Activated CD8-positive, alpha-beta T cell treated with anti-CD3 and anti-CD28 coated beads, Interleukin-2, amount 10 ng/mL, durations not matched to agents 7 days and 5 days (primary cell): Measurements from ENCODE around the gene CDK2. TPM values are rescaled to one million over a fixed set of nuclear protein-coding genes. Genes with fewer than 3 reads are reported as not detected.
"Not testable (repeated sequence)": the region's sequence is repeated elsewhere in the genome, so short reads cannot be mapped to it uniquely, and the experiment has no call there.

Source experiments
- ATAC-seq: fragments of 150-1000 bp; cut with Tn5 transposase; one replicate; pipeline ENCODE4 v1.10.0; 2021; ENCODE audit warnings: moderate library complexity
- CTCF ChIA-PET: fragments of 350-600 bp; sonication (Branson Sonifier 250); formaldehyde crosslinking; loops from one replicate; lab custom pipeline; 2021; ENCODE audit warnings: antibody characterized with exemption; lab: Charles Lee
- POLR2A ChIA-PET: fragments of 350-600 bp; sonication (Branson Sonifier 250); formaldehyde crosslinking; loops from one replicate; lab custom pipeline; 2021; ENCODE audit warnings: antibody characterized with exemption; lab: Charles Lee
- DNase-seq: peaks from one replicate; pipeline ENCODE4 v3.0.0-alpha.2; 2020
- H3K27ac Mint-ChIP-seq: one replicate; pipeline ENCODE4 v1.8.0; 2021; ENCODE audit warnings: mild to moderate bottlenecking, mixed read lengths
- H3K27me3 Mint-ChIP-seq: one replicate; pipeline ENCODE4 v1.8.0; 2021; ENCODE audit warnings: low read depth, mixed read lengths
- H3K36me3 Mint-ChIP-seq: one replicate; pipeline ENCODE4 v1.8.0; 2021; ENCODE audit warnings: low read depth, mixed read lengths
- H3K4me1 Mint-ChIP-seq: one replicate; pipeline ENCODE4 v1.8.0; 2021; ENCODE audit warnings: low read depth, mixed read lengths
- H3K4me3 Mint-ChIP-seq: one replicate; pipeline ENCODE4 v1.8.0; 2021; ENCODE audit warnings: mild to moderate bottlenecking, mixed read lengths
- H3K9me3 Mint-ChIP-seq: one replicate; pipeline ENCODE4 v1.8.0; 2022; ENCODE audit warnings: mixed read lengths; ENCODE audit not compliant: insufficient read depth
- total RNA-seq, 2 experiments: library from RNA; stranded (reverse); gene quantifications; one replicate each; pipeline ENCODE4 v1.2.3, GENCODE V29; 2021

The CDK2 gene
- total RNA-seq, 2 experiments from 2014 or later = 128 to 130 TPM

- Mint-ChIP-seq H3K36me3 (peaks cover 30% of the 10 kb centered on the region), H3K27ac (peak within 1 kb of the TSS; percentile 58), H3K27me3 (no peaks in the 10 kb centered on the region), H3K9me3 (no peaks in the 10 kb centered on the region), H3K4me3 (peak within 1 kb of the TSS; percentile 76), H3K4me1 (peaks cover 37% of the 10 kb centered on the region)
- CTCF ChIA-PET = interaction anchor here (0.8 to 5.3 kb wide), 39 partner anchors 9 to 267 kb away, joined by 3 to 109 read pairs (median 6); partner anchors contain the start of genes ESYT1, IKZF4, ORMDL2 and PA2G4
- ATAC-seq (peak; percentile 73), DNase-seq (peak; percentile 63)
- POLR2A ChIA-PET = interaction anchor here (0.7 to 2.5 kb wide), 11 partner anchors 11 to 258 kb away, joined by 3 to 10 read pairs (median 4); partner anchors contain the start of genes PA2G4 and RAB5B
Measured at GRCh38 chr12:55996715-55997534, 30.3 kb downstream of the CDK2 start, which contains the start of gene SUOX. Gene SUOX, plus strand, starts transcription at chr12:55997276. Its CDS starts 4,946 bp downstream, at chr12:56002222.

DNA sequence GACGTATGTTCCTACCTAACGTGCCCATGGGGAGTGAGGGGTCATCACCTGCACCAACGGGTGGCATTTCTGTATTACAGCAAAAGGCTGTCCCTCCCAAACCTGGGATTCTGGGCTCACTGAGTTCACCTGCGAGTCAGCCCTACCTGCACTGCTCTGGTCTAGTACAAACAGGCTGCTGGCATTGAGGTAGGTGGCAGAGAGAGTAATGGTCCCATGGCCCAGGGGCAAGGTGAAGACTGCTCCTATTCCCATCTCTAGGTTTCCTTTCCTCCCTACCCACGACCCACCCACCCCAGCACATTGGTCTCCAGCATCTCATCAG is 30.9 kb downstream of the CDK2 start:
- no peaks in the 10 kb centered on the region for H3K27me3 Mint-ChIP-seq
- H3K36me3 Mint-ChIP-seq = peaks cover 25% of the 10 kb centered on the region
- ChIA-PET POLR2A (interaction anchor here (0.7 to 1.3 kb wide), 6 partner anchors 10 to 250 kb away, joined by 3 to 5 read pairs (median 4); partner anchors contain the start of gene RAB5B), CTCF (interaction anchor here (0.8 to 5.3 kb wide), 14 partner anchors 9 to 121 kb away, joined by 3 to 109 read pairs (median 18); partner anchors contain the start of genes IKZF4, PA2G4 and RAB5B)
- no peaks in the 10 kb centered on the region for H3K9me3 Mint-ChIP-seq
- peak overlapping the region; percentile 76 for H3K4me3 Mint-ChIP-seq
- peak overlapping the region; percentile 2 for H3K27ac Mint-ChIP-seq
- ATAC-seq = no peak
- H3K4me1 Mint-ChIP-seq = peaks cover 37% of the 10 kb centered on the region
- DNase-seq = no peak

DNA sequence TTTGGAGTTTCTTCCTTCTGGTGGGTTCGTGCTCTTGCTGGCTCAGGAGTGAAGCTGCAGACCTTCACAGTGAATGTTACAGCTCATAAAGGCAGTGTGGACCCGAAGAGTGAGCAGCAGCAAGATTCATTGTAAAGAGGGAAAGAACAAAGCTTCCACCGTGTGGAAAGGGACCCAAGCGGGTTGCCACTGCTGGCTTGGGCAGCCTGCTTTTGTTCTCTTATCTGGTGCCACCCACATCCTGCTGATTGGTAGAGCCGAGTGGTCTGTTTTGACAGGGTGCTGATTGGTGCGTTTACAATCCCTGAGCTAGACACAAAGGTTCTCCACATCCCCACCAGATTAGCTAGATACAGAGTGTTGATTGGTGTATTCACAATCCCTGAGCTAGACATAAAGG is 32.9 kb downstream of the CDK2 start:
- ChIA-PET CTCF (interaction anchor here (0.8 to 2.5 kb wide), 5 partner anchors 10 to 41 kb away, joined by 3 to 14 read pairs (median 4); no protein-coding TSS in a partner anchor), POLR2A (interaction anchor here (0.6 to 1.0 kb wide), 3 partner anchors 15 to 152 kb away, joined by 3 to 4 read pairs (median 3); no protein-coding TSS in a partner anchor)
- DNase-seq = peak; percentile 38
- not testable (repeated sequence) for H3K27me3 Mint-ChIP-seq, H3K4me3 Mint-ChIP-seq, H3K9me3 Mint-ChIP-seq, ATAC-seq
- Mint-ChIP-seq H3K36me3 (peaks cover 12% of the 10 kb centered on the region), H3K4me1 (peaks cover 35% of the 10 kb centered on the region), H3K27ac (peak overlapping the region; percentile 58)

DNA sequence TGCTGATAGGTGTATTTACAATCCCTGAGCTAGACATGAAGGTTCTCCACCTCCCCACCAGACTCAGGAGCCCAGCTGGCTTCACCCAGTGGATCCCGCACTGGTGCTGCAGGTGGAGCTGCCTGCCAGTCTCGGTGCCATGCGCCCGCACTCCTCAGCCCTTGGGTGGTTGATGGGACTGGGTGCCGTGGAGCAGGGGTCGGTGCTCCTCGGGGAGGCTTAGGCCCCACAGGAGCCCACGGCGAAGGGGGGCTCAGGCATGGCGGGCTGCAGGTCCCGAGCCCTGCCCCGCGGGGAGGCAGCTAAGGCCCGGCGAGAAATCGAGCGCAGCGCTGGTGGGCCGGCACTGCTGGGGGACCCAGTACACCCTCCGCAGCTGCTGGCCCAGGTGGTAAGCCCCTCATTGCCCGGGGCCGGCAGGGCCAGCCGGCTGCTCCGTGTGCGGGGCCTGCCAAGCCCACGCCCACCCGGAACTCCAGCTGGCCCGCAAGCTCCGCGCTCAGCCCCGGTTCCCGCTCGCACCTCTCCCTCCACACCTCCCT is 33.4 kb downstream of the CDK2 start:
- CTCF ChIA-PET = interaction anchor here (0.8 to 2.5 kb wide), 5 partner anchors 9 to 41 kb away, joined by 3 to 14 read pairs (median 4); no protein-coding TSS in a partner anchor
- Mint-ChIP-seq H3K36me3 (peaks cover 12% of the 10 kb centered on the region), H3K4me1 (peaks cover 36% of the 10 kb centered on the region)
- not testable (repeated sequence) for DNase-seq, H3K4me3 Mint-ChIP-seq, H3K27me3 Mint-ChIP-seq, H3K27ac Mint-ChIP-seq, ATAC-seq, H3K9me3 Mint-ChIP-seq
- POLR2A ChIA-PET = interaction anchor here (0.6 to 1.0 kb wide), 2 partner anchors 71 to 153 kb away, joined by 3 read pairs; no protein-coding TSS in a partner anchor

DNA sequence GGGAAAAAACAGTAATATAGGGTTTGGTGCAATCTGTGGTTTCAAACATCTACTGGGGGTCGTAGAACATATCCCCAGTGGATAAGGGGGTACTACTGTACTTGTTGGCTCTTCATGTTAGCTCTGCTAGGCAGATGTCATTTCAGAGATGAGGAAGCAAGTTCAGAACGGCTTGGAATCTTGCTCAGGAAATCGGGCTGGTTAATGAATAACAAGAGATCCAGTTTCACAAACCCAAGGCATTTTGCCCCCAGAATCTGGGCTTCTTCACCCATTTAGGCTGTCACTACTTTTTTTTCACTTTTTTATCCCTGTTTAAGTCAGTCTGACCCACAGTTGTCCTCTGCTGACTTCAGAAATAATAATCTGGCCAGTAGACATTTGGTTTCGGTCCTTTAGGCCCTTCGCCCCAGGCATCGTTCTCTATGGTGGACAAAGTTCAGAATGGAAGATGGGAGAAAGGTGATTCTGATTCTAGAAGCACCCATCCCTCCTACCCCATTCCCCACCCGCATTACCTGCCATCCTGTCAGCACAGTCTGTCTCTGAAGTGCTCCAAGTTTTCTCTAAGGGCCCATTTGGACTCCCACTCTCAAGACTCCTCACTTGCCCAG is 35.0 kb downstream of the CDK2 start:
- DNase-seq (no peak), ATAC-seq (no peak)
- CTCF ChIA-PET = no interaction called here
- peaks cover 39% of the 10 kb centered on the region for H3K4me1 Mint-ChIP-seq
- H3K4me3 Mint-ChIP-seq = no peak overlapping the region
- peaks cover 10% of the 10 kb centered on the region for H3K36me3 Mint-ChIP-seq
- H3K9me3 Mint-ChIP-seq = no peaks in the 10 kb centered on the region
- no peaks in the 10 kb centered on the region for H3K27me3 Mint-ChIP-seq
- H3K27ac Mint-ChIP-seq = no peak overlapping the region
- POLR2A ChIA-PET = interaction anchor here (0.9 kb wide), 1 partner anchor 34 kb away, joined by 3 read pairs; no protein-coding TSS in a partner anchor

GRCh38 chr12:56003376-56003775 is 36.7 kb downstream of the CDK2 start:
- H3K27me3 Mint-ChIP-seq, H3K36me3 Mint-ChIP-seq, CTCF ChIA-PET, H3K9me3 Mint-ChIP-seq, H3K27ac Mint-ChIP-seq, ATAC-seq, H3K4me3 Mint-ChIP-seq, DNase-seq: not testable (repeated sequence)
- POLR2A ChIA-PET = interaction anchor here (0.6 kb wide), 1 partner anchor 15 kb away, joined by 3 read pairs; no protein-coding TSS in a partner anchor
- H3K4me1 Mint-ChIP-seq = peaks cover 34% of the 10 kb centered on the region

DNA sequence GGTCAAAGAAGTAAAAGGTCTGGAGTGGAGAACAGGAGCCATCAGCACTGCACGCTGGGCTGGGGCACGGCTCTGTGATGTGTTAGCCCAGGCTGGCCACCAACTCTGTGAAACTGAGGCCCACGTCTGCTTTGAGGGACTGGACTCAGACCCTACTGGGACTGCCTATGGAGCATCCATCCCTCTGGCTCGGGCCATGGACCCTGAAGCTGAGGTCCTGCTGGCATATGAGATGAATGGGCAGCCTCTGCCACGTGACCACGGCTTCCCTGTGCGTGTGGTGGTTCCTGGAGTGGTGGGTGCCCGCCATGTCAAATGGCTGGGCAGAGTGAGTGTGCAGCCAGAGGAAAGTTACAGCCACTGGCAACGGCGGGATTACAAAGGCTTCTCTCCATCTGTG is 37.6 kb downstream of the CDK2 start:
- Mint-ChIP-seq H3K27me3 (no peaks in the 10 kb centered on the region), H3K9me3 (no peaks in the 10 kb centered on the region), H3K36me3 (peaks cover 7% of the 10 kb centered on the region), H3K4me1 (peaks cover 33% of the 10 kb centered on the region), H3K4me3 (no peak overlapping the region), H3K27ac (peak overlapping the region; percentile 13)
- DNase-seq (no peak), ATAC-seq (no peak)
- CTCF ChIA-PET = no interaction called here
- POLR2A ChIA-PET = no interaction called here

DNA sequence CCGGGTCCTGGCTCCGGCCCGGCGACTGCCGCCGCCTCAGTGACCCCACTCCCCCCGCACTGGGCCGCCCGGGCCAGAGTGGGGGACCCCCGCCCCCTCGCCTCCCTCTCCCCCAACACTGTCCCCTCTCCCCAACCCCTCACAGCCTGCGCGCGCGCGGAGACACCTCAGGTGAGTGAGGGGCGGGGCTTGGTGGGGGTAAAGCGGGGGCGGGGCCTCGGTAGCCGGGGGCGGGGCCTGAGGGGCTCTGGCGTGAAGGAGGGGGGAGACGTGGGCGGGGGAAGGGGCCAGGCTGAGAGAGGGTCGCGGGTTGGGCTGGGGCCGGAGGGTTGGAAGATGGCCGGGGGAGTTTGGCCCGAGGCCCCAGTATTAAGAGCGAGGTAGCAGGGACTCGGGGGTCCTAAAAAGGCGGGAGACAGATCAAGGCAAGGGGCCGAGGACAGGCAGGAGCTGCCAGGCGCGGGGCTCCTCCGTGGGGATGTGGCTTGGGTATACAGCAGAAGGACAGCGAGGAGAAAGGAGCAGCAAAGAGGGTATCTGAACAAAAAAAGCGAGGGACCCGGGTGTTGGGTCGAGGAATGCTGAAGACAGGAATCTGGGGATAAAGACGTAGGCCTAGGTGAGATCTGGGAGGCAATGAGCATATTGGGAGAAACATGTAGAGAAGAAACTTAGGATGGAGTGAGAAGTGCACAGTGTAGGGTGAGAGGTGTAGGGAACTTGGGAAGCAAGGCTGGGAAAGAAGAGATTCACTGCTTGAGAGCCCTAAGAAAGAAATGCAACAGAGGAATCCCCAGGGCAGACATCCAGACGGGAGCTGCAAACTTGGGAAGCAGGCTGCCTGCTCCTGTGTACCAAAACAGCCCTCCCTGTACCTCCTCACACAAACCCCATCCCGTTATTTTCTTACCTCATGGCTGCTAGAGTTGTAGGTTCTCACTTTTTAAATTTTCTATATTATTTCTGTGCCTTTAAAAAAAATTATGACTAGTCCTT is 41.2 kb downstream of the CDK2 start:
- DNase-seq (peak; percentile 71), ATAC-seq (peak; percentile 87)
- H3K4me3 Mint-ChIP-seq = peak overlapping the region; percentile 82
- CTCF ChIA-PET = interaction anchor here (1.0 to 4.4 kb wide), 10 partner anchors 12 to 214 kb away, joined by 3 to 33 read pairs (median 5); partner anchors contain the start of genes RNF41 and SUOX
- no peaks in the 10 kb centered on the region for H3K9me3 Mint-ChIP-seq
- H3K27ac Mint-ChIP-seq = peak overlapping the region; percentile 86
- POLR2A ChIA-PET = interaction anchor here (0.8 to 2.8 kb wide), 5 partner anchors 11 to 76 kb away, joined by 3 to 26 read pairs (median 5); partner anchors contain the start of genes IKZF4 and SUOX
- H3K4me1 Mint-ChIP-seq = peaks cover 29% of the 10 kb centered on the region
- no peaks in the 10 kb centered on the region for H3K27me3 Mint-ChIP-seq
- peaks cover 4% of the 10 kb centered on the region for H3K36me3 Mint-ChIP-seq

- H3K27ac Mint-ChIP-seq = no peak overlapping the region
- ChIA-PET POLR2A (interaction anchor here (0.6 to 1.7 kb wide), 2 partner anchors 11 to 36 kb away, joined by 3 to 4 read pairs; partner anchors contain the start of genes IKZF4 and RAB5B), CTCF (interaction anchor here (0.8 to 4.4 kb wide), 8 partner anchors 9 to 272 kb away, joined by 3 to 22 read pairs (median 8); partner anchors contain the start of gene IKZF4)
- H3K4me1 Mint-ChIP-seq = peaks cover 31% of the 10 kb centered on the region
- DNase-seq (no peak), ATAC-seq (no peak)
- peaks cover 7% of the 10 kb centered on the region for H3K36me3 Mint-ChIP-seq
- H3K27me3 Mint-ChIP-seq = no peaks in the 10 kb centered on the region
- no peak overlapping the region for H3K4me3 Mint-ChIP-seq
- no peaks in the 10 kb centered on the region for H3K9me3 Mint-ChIP-seq
Measured at GRCh38 chr12:56010111-56010570, 43.5 kb downstream of the CDK2 start.

GRCh38 chr12:56011509-56012090 is 45.0 kb downstream of the CDK2 start:
- Mint-ChIP-seq H3K27me3 (no peaks in the 10 kb centered on the region), H3K4me1 (peaks cover 30% of the 10 kb centered on the region), H3K4me3 (no peak overlapping the region), H3K36me3 (peaks cover 5% of the 10 kb centered on the region), H3K27ac (no peak overlapping the region), H3K9me3 (no peaks in the 10 kb centered on the region)
- no peak for DNase-seq
- ChIA-PET POLR2A (interaction anchor here (0.6 to 1.2 kb wide), 4 partner anchors 9 to 15 kb away, joined by 3 to 5 read pairs (median 4); partner anchors contain the start of gene IKZF4), CTCF (interaction anchor here (0.8 to 4.4 kb wide), 5 partner anchors 12 to 274 kb away, joined by 3 to 22 read pairs (median 16); no protein-coding TSS in a partner anchor)
- ATAC-seq = no peak
